GM12864 (cell line): ENCODE measurements around the gene TIMD4.
"Not testable (repeated sequence)": the region's sequence is repeated elsewhere in the genome, so short reads cannot be mapped to it uniquely, and the experiment has no call there.

ENCODE experiments used
- DNase-seq: peaks from one replicate; pipeline ENCODE4 v3.0.0-alpha.2; 2011; ENCODE audit warnings: low read depth
- H3K4me3 ChIP-seq: 2 replicates; pipeline ENCODE4 v1.5.1; 2011; ENCODE audit warnings: mild to moderate bottlenecking, low read depth, low read length, control low read depth
- TF ChIP-seq, protein P1 (sequence below): IDR thresholded peaks from 2 replicates; pipeline ENCODE4 v1.5.1; 2011; ENCODE audit warnings: low read depth, mild to moderate bottlenecking, moderate library complexity, low read length, control low read depth, inconsistent platforms; ENCODE audit errors: missing control alignments

TIMD4 gene

DNA sequence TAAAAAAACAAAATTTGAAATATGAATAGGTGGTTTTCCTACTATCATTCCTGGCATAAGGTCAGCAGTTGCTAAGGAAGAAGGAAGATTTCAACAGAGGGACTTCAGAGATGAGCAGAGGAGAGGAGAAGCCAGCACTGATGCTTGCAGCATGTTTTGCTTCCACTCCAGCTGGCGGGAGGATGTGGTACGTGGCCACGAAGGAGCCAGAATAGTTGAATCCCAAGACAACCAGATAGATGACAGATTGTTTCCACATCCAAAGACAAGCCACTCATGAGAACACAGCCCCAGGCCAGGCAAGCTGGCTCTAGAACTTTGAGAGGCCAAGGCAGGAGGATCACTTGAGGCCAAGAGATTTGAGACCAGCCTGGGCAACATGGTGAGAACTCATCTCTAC is 15.1 kb downstream of the TIMD4 start:
- TF ChIP-seq, protein P1, sequence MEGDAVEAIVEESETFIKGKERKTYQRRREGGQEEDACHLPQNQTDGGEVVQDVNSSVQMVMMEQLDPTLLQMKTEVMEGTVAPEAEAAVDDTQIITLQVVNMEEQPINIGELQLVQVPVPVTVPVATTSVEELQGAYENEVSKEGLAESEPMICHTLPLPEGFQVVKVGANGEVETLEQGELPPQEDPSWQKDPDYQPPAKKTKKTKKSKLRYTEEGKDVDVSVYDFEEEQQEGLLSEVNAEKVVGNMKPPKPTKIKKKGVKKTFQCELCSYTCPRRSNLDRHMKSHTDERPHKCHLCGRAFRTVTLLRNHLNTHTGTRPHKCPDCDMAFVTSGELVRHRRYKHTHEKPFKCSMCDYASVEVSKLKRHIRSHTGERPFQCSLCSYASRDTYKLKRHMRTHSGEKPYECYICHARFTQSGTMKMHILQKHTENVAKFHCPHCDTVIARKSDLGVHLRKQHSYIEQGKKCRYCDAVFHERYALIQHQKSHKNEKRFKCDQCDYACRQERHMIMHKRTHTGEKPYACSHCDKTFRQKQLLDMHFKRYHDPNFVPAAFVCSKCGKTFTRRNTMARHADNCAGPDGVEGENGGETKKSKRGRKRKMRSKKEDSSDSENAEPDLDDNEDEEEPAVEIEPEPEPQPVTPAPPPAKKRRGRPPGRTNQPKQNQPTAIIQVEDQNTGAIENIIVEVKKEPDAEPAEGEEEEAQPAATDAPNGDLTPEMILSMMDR, result no peak
- H3K4me3 ChIP-seq, result no peak overlapping the region
- no peak for DNase-seq

DNA sequence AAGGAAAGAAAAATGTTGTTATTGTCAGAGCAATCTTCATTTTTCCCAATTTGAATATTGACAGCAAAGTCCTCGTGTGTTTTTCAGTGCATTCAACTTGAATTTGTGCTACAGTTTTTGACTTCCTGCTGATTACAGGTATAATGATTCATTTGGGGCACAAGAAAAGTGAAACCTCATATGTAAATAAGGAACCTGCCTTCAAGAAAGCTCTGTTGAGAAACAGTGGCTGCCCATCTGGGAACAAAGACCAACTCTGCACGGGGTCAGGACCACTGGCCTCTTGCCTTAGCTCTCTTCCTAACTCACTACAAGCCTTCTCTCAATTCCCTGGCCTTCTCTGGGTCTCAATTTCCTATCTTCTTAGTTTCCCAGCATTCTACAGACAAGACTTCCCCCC is 21.0 kb downstream of the TIMD4 start:
- TF ChIP-seq, protein P1, result no peak
- H3K4me3 ChIP-seq, result no peak overlapping the region
- no peak for DNase-seq

DNA sequence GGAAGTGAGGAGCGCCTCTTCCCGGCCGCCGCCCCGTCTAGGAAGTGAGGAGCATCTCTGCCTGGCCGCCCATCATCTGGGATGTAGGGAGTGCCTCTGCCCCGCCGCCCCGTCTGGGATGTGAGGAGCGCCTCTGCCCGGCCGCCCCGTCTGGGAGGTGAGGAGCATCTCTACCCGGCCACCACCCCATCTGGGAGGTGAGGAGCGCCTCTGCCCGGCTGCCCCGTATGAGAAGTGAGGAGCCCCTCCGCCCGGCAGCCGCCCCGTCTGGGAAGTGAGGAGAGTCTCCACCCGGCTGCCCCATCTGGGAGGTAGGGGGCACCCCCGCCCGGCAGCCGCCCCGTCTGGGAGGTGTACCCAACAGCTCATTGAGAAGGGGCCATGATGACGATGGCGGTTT is 22.6 kb downstream of the TIMD4 start:
- not testable (repeated sequence) for H3K4me3 ChIP-seq, DNase-seq

DNA sequence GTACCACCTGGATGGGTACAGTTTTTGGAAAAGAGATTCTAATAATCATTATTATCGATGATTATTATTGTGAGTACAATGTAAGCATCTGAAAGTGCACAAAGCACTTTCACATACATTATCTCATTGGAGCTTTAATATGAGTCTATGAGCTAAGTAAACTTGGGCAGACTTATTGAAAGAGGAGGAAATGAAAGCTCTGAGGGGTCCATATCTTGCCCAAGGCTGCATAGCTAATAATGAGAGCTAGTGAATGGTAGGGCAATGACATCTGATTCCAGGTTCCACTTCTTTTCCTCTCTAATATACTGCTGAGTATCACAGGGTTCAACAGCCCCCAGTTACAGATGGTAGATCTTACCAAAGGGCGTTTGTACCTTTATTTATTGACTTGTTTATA is 26.1 kb downstream of the TIMD4 start:
- TF ChIP-seq, protein P1, result no peak
- no peak overlapping the region for H3K4me3 ChIP-seq
- no peak for DNase-seq

DNA sequence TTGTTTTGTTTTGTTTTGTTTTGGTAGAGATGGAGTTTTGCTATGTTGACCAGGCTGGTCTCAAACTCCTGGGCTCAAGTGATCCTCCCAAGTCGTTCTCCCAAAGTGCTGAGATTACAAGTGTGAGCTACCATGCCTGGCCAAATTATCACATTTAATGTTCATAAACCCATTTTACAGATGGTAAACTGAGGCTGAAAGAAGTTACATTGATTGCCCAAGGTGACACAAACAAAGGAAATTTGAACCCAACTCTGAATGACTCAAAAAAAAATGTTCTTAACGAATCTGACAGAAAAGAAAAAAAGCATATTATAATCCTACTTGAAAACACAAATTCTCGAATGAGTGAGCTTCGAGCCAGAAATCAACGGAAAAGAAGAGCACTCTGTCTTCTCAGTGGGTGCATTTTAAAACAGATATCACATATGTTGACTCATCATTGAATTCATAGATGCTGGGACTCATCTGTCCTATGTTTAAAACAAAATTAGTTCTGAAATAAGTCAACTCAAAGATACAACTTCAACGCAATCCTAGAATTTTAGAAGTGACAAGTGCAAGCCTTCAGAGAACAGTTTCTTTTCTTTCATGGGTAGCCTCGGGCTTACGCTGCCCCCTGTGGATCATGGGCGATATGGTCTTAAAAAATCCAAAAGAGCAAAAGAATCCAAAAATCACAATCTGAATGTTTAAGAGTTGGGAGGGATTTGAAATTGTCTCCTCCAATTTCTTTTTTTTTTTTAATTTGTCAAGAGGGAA is 28.4 kb downstream of the TIMD4 start:
- DNase-seq, result no peak
- TF ChIP-seq, protein P1, result peak; percentile 73

DNA sequence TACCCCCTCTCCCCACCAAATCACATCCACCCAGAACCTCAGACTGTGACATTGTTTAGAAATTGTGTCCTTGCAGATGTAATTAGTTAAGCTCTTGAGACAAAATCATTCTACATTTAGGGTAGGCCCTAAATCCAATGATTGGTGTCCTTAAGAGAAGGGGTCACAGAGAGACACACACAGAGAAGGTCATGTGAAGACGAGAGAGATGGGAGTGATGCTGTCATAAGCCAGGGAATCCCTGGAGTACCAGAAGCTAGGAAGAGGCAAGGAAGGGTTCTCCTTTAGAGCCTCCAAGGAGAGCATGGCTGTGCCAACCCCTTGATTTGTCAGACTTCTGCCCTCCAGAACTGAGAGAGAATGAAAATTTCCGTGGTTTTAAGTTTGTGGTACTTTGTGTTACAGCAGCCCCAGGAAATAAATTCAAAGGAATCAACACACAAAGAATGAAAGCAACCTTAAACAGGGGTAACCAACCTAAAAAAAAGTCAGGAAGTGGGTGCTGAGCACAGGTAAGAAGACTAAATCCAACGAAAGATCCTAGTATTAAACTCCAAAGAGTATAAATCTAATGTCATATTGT is 33.6 kb downstream of the TIMD4 start:
- no peak for DNase-seq
- TF ChIP-seq, protein P1, result no peak
- no peak overlapping the region for H3K4me3 ChIP-seq

More for the DNA sequence above, 28.4 kb downstream of the TIMD4 start:
- no peak overlapping the region for H3K4me3 ChIP-seq

DNA sequence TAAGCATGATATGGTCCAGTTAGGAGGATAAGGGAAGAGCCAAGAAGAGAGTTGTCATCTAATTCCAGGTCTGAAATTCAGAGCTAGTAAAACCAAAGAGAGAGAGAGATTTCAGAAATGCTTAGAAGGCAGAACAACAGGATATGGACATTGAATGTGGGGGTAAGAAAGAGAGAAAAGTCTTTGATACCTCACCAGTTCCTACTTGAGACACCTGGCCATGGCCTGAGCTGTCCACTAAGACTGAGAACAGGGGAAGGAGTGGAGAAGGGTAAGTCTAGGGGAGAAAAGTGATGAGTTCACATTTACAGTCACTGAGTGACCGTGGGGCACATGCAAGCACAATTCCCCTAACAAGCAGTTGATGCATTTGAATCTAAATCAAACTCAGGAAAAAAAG is 35.5 kb downstream of the TIMD4 start:
- TF ChIP-seq, protein P1, result no peak
- no peak for DNase-seq
- no peak overlapping the region for H3K4me3 ChIP-seq
